HG02759 (cell line): ENCODE results near the gene FOXP3.

Experiments
- ATAC-seq: cut with Tn5 transposase; IDR thresholded peaks from one replicate; pipeline ENCODE4 v1.9.1; 2021; ENCODE audit warnings: mild to moderate bottlenecking, moderate library complexity; ENCODE audit not compliant: unreplicated experiment

The FOXP3 gene

GRCh38 chrX:49254639-49255038 lies 9.9 kb downstream of the FOXP3 start:
- ATAC-seq: no peak

- ATAC-seq: no peak
Observed at GRCh38 chrX:49251325-49251724, 13.2 kb downstream of the FOXP3 start.

GRCh38 chrX:49250578-49250977 lies 13.9 kb downstream of the FOXP3 start:
- ATAC-seq: no peak

GRCh38 chrX:49250066-49250465 lies 14.4 kb downstream of the FOXP3 start:
- ATAC-seq: no peak

- no peak for ATAC-seq
Observed at GRCh38 chrX:49249616-49250015, 14.9 kb downstream of the FOXP3 start.

- ATAC-seq: no peak
Observed at GRCh38 chrX:49249071-49249470, 15.4 kb downstream of the FOXP3 start.

- ATAC-seq: no peak
Observed at GRCh38 chrX:49247916-49248811, 16.3 kb downstream of the FOXP3 start.

GRCh38 chrX:49247346-49247745 lies 17.2 kb downstream of the FOXP3 start:
- no peak for ATAC-seq

GRCh38 chrX:49246541-49246940 lies 18.0 kb downstream of the FOXP3 start:
- ATAC-seq: no peak

- ATAC-seq: no peak
Observed at GRCh38 chrX:49244207-49244606, 20.3 kb downstream of the FOXP3 start.

- ATAC-seq: no peak
Observed at GRCh38 chrX:49243166-49243565, 21.3 kb downstream of the FOXP3 start.

GRCh38 chrX:49242545-49243066 lies 21.9 kb downstream of the FOXP3 start:
- ATAC-seq: no peak

- ATAC-seq: no peak
Observed at GRCh38 chrX:49238735-49239134, 25.8 kb downstream of the FOXP3 start.

- no peak for ATAC-seq
Observed at GRCh38 chrX:49237060-49237459, 27.4 kb downstream of the FOXP3 start.

GRCh38 chrX:49233887-49234555 lies 30.5 kb downstream of the FOXP3 start:
- no peak for ATAC-seq

- no peak for ATAC-seq
Observed at GRCh38 chrX:49233176-49233575, 31.3 kb downstream of the FOXP3 start, which contains the start of gene CACNA1F. CACNA1F (minus strand) TSS chrX:49233340; CDS start chrX:49233309, 31 bp downstream.

- no peak for ATAC-seq
Observed at GRCh38 chrX:49232525-49232924, 32.0 kb downstream of the FOXP3 start.

GRCh38 chrX:49231333-49232000 lies 33.0 kb downstream of the FOXP3 start:
- ATAC-seq: no peak

- ATAC-seq: peak; percentile 72
Observed at GRCh38 chrX:49230500-49231232, 33.8 kb downstream of the FOXP3 start.

GRCh38 chrX:49228185-49228584 lies 36.3 kb downstream of the FOXP3 start:
- ATAC-seq: no peak

GRCh38 chrX:49227726-49228125 lies 36.8 kb downstream of the FOXP3 start:
- ATAC-seq: no peak
